IMR-90 (cell line): Measurements from ENCODE around the gene OR51I2. TPM values are rescaled to one million over a fixed set of nuclear protein-coding genes. Genes with fewer than 3 reads are reported as not detected.

Experiments used
- ATAC-seq: fragments of 200-7000 bp; cut with Tn5 transposase; 2 replicates; pipeline ENCODE4 v1.9.1; 2020; ENCODE audit warnings: low read depth, mild to moderate bottlenecking, moderate library complexity
- BruUV-seq: library from RNA; stranded (reverse); fragments of 400-500 nt; replicated peaks from 2 replicates; lab custom pipeline; 2021; lab: Mats Ljungman, UMichigan
- CTCF ChIA-PET: fragments of 300-600 bp; formaldehyde crosslinking; extraction: SDS; loops from one replicate; lab custom pipeline; 2021; ENCODE audit warnings: antibody characterized with exemption; lab: Yijun Ruan, JAX
- POLR2A ChIA-PET: fragments of 300-600 bp; sonication (Branson Sonifier 250); formaldehyde crosslinking; loops from one replicate; lab custom pipeline; 2022; ENCODE audit warnings: antibody characterized with exemption; ENCODE audit not compliant: unreplicated experiment; lab: Charles Lee
- DNase-seq: peaks from one replicate; pipeline ENCODE4 v3.0.0; 2013
- H2AFZ ChIP-seq: replicated peaks from 2 replicates; pipeline ENCODE3; 2013; ENCODE audit warnings: low read length, mild to moderate bottlenecking; ENCODE audit not compliant: poor library complexity
- H2AK5ac ChIP-seq: 2 replicates; pipeline ENCODE4 v1.6.1; 2013; ENCODE audit warnings: low read depth, low read length, inconsistent platforms
- H2AK9ac ChIP-seq: replicated peaks from 2 replicates; pipeline ENCODE3; 2013; ENCODE audit warnings: mild to moderate bottlenecking, low read depth, low read length, moderate library complexity; ENCODE audit not compliant: poor library complexity
- H2BK120ac ChIP-seq: 2 replicates; pipeline ENCODE4 v1.6.1; 2013; ENCODE audit warnings: low read depth, low read length, inconsistent platforms
- H2BK15ac ChIP-seq: 3 replicates; pipeline ENCODE4 v1.6.1; 2013; ENCODE audit warnings: low read depth, low read length, inconsistent platforms
- H2BK20ac ChIP-seq: 2 replicates; pipeline ENCODE4 v1.6.1; 2013; ENCODE audit warnings: low read depth, mild to moderate bottlenecking, inconsistent platforms, low read length, moderate library complexity
- H2BK5ac ChIP-seq: 2 replicates; pipeline ENCODE4 v1.6.1; 2013; ENCODE audit warnings: mild to moderate bottlenecking, low read depth, low read length, inconsistent platforms; ENCODE audit not compliant: poor library complexity, severe bottlenecking
- H3K14ac ChIP-seq: replicated peaks from 2 replicates; pipeline ENCODE4 v1.6.1; 2013; ENCODE audit warnings: low read depth, low read length, inconsistent platforms
- H3K18ac ChIP-seq: 2 replicates; pipeline ENCODE4 v1.6.1; 2013; ENCODE audit warnings: low read depth, low read length, control low read depth
- H3K23ac ChIP-seq: 2 replicates; pipeline ENCODE4 v1.6.1; 2013; ENCODE audit warnings: low read depth, low read length, inconsistent platforms
- H3K27ac ChIP-seq: 2 replicates; pipeline ENCODE4 v1.5.1; 2013; ENCODE audit warnings: mild to moderate bottlenecking, control low read depth, low read length; ENCODE audit not compliant: insufficient read depth
- H3K27me3 ChIP-seq: 2 replicates; pipeline ENCODE4 v1.6.1; 2013; ENCODE audit warnings: low read length; ENCODE audit not compliant: control insufficient read depth, insufficient read depth
- H3K36me3 ChIP-seq: 2 replicates; pipeline ENCODE4 v1.6.1; 2013; ENCODE audit warnings: low read length, mixed read lengths; ENCODE audit not compliant: control insufficient read depth, insufficient read depth
- H3K4ac ChIP-seq: 2 replicates; pipeline ENCODE4 v1.6.1; 2013; ENCODE audit warnings: low read depth, low read length, inconsistent platforms
- H3K4me1 ChIP-seq: 2 replicates; pipeline ENCODE4 v1.6.1; 2013; ENCODE audit warnings: low read length, mixed read lengths; ENCODE audit not compliant: control insufficient read depth, insufficient read depth
- H3K4me2 ChIP-seq: 2 replicates; pipeline ENCODE4 v1.6.1; 2013; ENCODE audit warnings: low read depth, mild to moderate bottlenecking, control low read depth, low read length, moderate library complexity
- H3K4me3 ChIP-seq: 2 replicates; pipeline ENCODE4 v1.5.1; 2013; ENCODE audit warnings: low read depth, mild to moderate bottlenecking, control low read depth, low read length, moderate library complexity; ENCODE audit not compliant: insufficient read depth
- H3K56ac ChIP-seq: 2 replicates; pipeline ENCODE4 v1.6.1; 2013; ENCODE audit warnings: low read length, inconsistent platforms; ENCODE audit not compliant: insufficient read depth; ENCODE audit errors: extremely low read depth
- H3K79me1 ChIP-seq, 2 experiments: 2 replicates each; pipeline ENCODE4 v1.6.1; 2013; ENCODE audit warnings: low read length in 2 of 2, inconsistent platforms in 1 of 2, low read depth in 1 of 2
- H3K9ac ChIP-seq: 2 replicates; pipeline ENCODE4 v1.6.1; 2013; ENCODE audit warnings: low read depth, low read length, control low read depth
- H3K9me1 ChIP-seq: 2 replicates; pipeline ENCODE4 v1.6.1; 2013; ENCODE audit warnings: low read length, inconsistent platforms; ENCODE audit not compliant: insufficient read depth
- H3K9me3 ChIP-seq: 2 replicates; pipeline ENCODE4 v1.6.1; 2013; ENCODE audit warnings: low read length; ENCODE audit not compliant: control insufficient read depth, insufficient read depth
- H4K20me1 ChIP-seq: 2 replicates; pipeline ENCODE4 v1.6.1; 2013; ENCODE audit warnings: low read length, inconsistent platforms; ENCODE audit not compliant: insufficient read depth
- H4K5ac ChIP-seq: 2 replicates; pipeline ENCODE4 v1.6.1; 2013; ENCODE audit warnings: mild to moderate bottlenecking, low read depth, low read length, control low read depth
- H4K8ac ChIP-seq, 2 experiments: 2 replicates each; pipeline ENCODE4 v1.6.1; 2013; ENCODE audit warnings: low read depth in 2 of 2, low read length in 2 of 2, control low read depth in 1 of 2, inconsistent platforms in 1 of 2
- H4K91ac ChIP-seq: 2 replicates; pipeline ENCODE4 v1.6.1; 2013; ENCODE audit warnings: low read depth, low read length, inconsistent platforms; ENCODE audit not compliant: insufficient read depth
- ELK1 ChIP-seq: fragments of 150-350 bp; IDR thresholded peaks from 2 replicates; pipeline ENCODE4 v1.6.1; 2016; ENCODE audit warnings: low read depth, mild to moderate bottlenecking, low read length, moderate library complexity, borderline replicate concordance
- MXI1 ChIP-seq: IDR thresholded peaks from 2 replicates; pipeline ENCODE4 v1.6.1; 2012; ENCODE audit warnings: low read depth, mild to moderate bottlenecking, low read length, moderate library complexity, borderline replicate concordance
- RCOR1 ChIP-seq: IDR thresholded peaks from 2 replicates; pipeline ENCODE4 v1.6.1; 2012; ENCODE audit warnings: mild to moderate bottlenecking, low read length, improper control_type of control experiment; ENCODE audit not compliant: insufficient replicate concordance
- RFX5 ChIP-seq: IDR thresholded peaks from 2 replicates; pipeline ENCODE4 v1.8.0; 2012; ENCODE audit warnings: low read depth, mild to moderate bottlenecking, low read length, moderate library complexity
- WGBS, 2 experiments: methylation state at CpG; one replicate each; pipeline versions ENCODE4 v1.1.5 to v1.1.7; 2013; ENCODE audit warnings: missing lambda C conversion rate in 2 of 2; ENCODE audit not compliant: insufficient read length in 1 of 2; ENCODE audit errors: extremely low coverage in 2 of 2; 5-methylcytosine and 5-hydroxymethylcytosine counted together
- dilution Hi-C: fragments of 300-500 bp; cut with HindIII; formaldehyde crosslinking; loops from one replicate; pipeline ENCODE4 v1.14.3; 2018; ENCODE audit warnings: low sequenced_read_pairs; ENCODE audit not compliant: unreplicated experiment
- in situ Hi-C: fragments of 300-500 bp; cut with MboI; formaldehyde crosslinking; loops from 3 replicates; pipeline ENCODE4 v1.14.3; 2019; ENCODE audit warnings: low sequenced_read_pairs, inconsistent platforms, mixed read lengths
- intact Hi-C: fragments of 100-400 bp; cut with micrococcal nuclease; formaldehyde crosslinking; loops from 2 replicates; pipeline ENCODE4 v1.10.0; 2022
- polyA plus RNA-seq, 3 experiments: library from polyadenylated mRNA; depleted of rRNA; stranded (reverse); fragments of >200 nt; gene quantifications; 2 replicates each; pipeline ENCODE4 v1.2.3, GENCODE V29; 2012; ENCODE audit warnings: low replicate concordance in 1 of 3
- total RNA-seq: library from RNA; depleted of rRNA; stranded (reverse); fragments of >200 nt; gene quantifications from 2 replicates; pipeline ENCODE4 v1.2.3, GENCODE V29; 2012

The OR51I2 gene
- total and polyA plus RNA-seq, 2 of the 4 experiments (the other 2 are of a cell fraction), result not detected

- in situ Hi-C loops, result no loop called here
- Histone ChIP-seq H2BK20ac (no peak overlapping the region), H3K9ac (no peak overlapping the region), H3K79me1 (no peaks in the 10 kb centered on the region), H2AK9ac (no peak overlapping the region), H3K23ac (no peak overlapping the region), H3K27ac (no peak overlapping the region), H3K14ac (no peak overlapping the region), H4K8ac (no peak overlapping the region), H2AK5ac (no peak overlapping the region), H2BK120ac (no peak overlapping the region), H3K4me3 (no peak overlapping the region), H3K56ac (no peak overlapping the region), H4K91ac (no peak overlapping the region), H3K27me3 (no peaks in the 10 kb centered on the region), H3K18ac (no peak overlapping the region), H2AFZ (no peak overlapping the region), H3K4me2 (no peak overlapping the region), H3K4me1 (no peaks in the 10 kb centered on the region), H3K36me3 (no peaks in the 10 kb centered on the region), H4K20me1 (no peaks in the 10 kb centered on the region), H2BK5ac (no peak overlapping the region), H3K9me1 (no peaks in the 10 kb centered on the region), H4K5ac (no peak overlapping the region), H3K9me3 (no peaks in the 10 kb centered on the region), H3K4ac (no peak overlapping the region), H2BK15ac (no peak overlapping the region)
- dilution Hi-C loops, result no loop called here
- DNase-seq (no peak), ATAC-seq (no peak)
- POLR2A ChIA-PET, result no interaction called here
- no CpG with 5 or more reads among the region's 3 CpGs for WGBS, 2 experiments
- BruUV-seq, result no TSS peak
- CTCF ChIA-PET, result no interaction called here
- TF ChIP-seq RCOR1, result no peak
- no peak for TF ChIP-seq RFX5
- TF ChIP-seq ELK1, result no peak
- TF ChIP-seq MXI1, result no peak
- intact Hi-C loops, result no loop called here
Measured at GRCh38 chr11:5423131-5423530, 26.0 kb upstream of the OR51I2 start.
